Immature natural killer cell (primary cell): ENCODE results near the gene TBC1D9B. TPM values are rescaled to one million over a fixed set of nuclear protein-coding genes. Genes with fewer than 3 reads are reported as not detected.

Source experiments
- polyA plus RNA-seq, 3 donors: library from polyadenylated mRNA; unstranded; fragments of 300-500 nt; fragmentation: Illumina TruSeq; gene quantifications; one replicate each; pipeline ENCODE4 v1.2.3, GENCODE V29; 2021

The TBC1D9B gene
- polyA plus RNA-seq, 3 donors from 2014 or later, result 11.7 to 50.8 (median 14.5) TPM

Other genes with a start within 250 kb of the TBC1D9B start
- gene CBY3, start 226.9 kb downstream of the TBC1D9B start, polyA plus RNA-seq, result 1 to 10 TPM in 1 of 3 donors, under 1 TPM in 2; 0.56 to 1.3 (median 0.86) TPM
- gene CANX, start 208.9 kb downstream of the TBC1D9B start, polyA plus RNA-seq, result 100 to 1,000 TPM; 240 to 326 (median 325) TPM
- 1 to 10 TPM in 2 of 3 donors, under 1 TPM in 1; 0.59 to 8.5 (median 1.5) TPM for gene MAML1, start 175.1 kb downstream of the TBC1D9B start, polyA plus RNA-seq
- 1 to 10 TPM; 2.3 to 5.8 (median 5.8) TPM for gene LTC4S, start 113.9 kb downstream of the TBC1D9B start, polyA plus RNA-seq
- gene MGAT4B, start 101.0 kb downstream of the TBC1D9B start, polyA plus RNA-seq, result 10 to 100 TPM in 2 of 3 donors, 1 to 10 TPM in 1; 8.7 to 16.3 (median 15.0) TPM
- 100 to 1,000 TPM; 256 to 292 (median 268) TPM for gene SQSTM1, start 87.0 kb downstream of the TBC1D9B start, polyA plus RNA-seq
- 1 to 10 TPM; 3.4 to 6.2 (median 4.2) TPM for gene MRNIP, start 49.1 kb downstream of the TBC1D9B start, polyA plus RNA-seq
- gene RNF130, start 163.9 kb upstream of the TBC1D9B start, polyA plus RNA-seq, result 10 to 100 TPM; 24.8 to 42.8 (median 38.2) TPM